ENCODE results near the gene RALB. TPM values are rescaled to one million over a fixed set of nuclear protein-coding genes. Genes with fewer than 3 reads are reported as not detected.

RALB gene
- total RNA-seq, 4 donors from 2014 or later: 41.5 to 59.1 (median 54.4) TPM

GRCh38 chr2:120265006-120265405, 12.4 kb downstream of the RALB start:
- no peaks in the 10 kb centered on the region for H3K36me3 ChIP-seq
- no peak for DNase-seq (ENCODE audit: extremely low spot score)
- no peak overlapping the region for H3K4me3 ChIP-seq
- no peaks in the 10 kb centered on the region for H3K27me3 ChIP-seq
- TF ChIP-seq POLR2A (IDR thresholded peaks at IDR 0.05; ENCODE audit: low read depth): no peak
- TF ChIP-seq EP300 (IDR thresholded peaks at IDR 0.05): no peak
- TF ChIP-seq POLR2AphosphoS5 (IDR thresholded peaks at IDR 0.05): no peak
- TF ChIP-seq CTCF (IDR thresholded peaks at IDR 0.05): no peak
- peaks cover 0 to 5% (median 0%) of the 10 kb centered on the region in 4 donors for H3K9me3 ChIP-seq
- peaks cover 6 to 26% (median 9%) of the 10 kb centered on the region in 4 donors for H3K4me1 ChIP-seq
- WGBS: 80% methylated on average over 12 of the region's 12 CpGs
- H3K27ac ChIP-seq (replicated peaks in 1 of 4): no peak overlapping the region
- intact Hi-C loops (cut with DNase I): no loop called here

GRCh38 chr2:120267348-120267747, 14.7 kb downstream of the RALB start:
- H3K4me1 ChIP-seq: peaks cover 0 to 13% (median 7%) of the 10 kb centered on the region in 4 donors
- H3K36me3 ChIP-seq: no peaks in the 10 kb centered on the region
- H3K27ac ChIP-seq (replicated peaks in 1 of 4): no peak overlapping the region
- H3K27me3 ChIP-seq: no peaks in the 10 kb centered on the region
- intact Hi-C loops (cut with DNase I): no loop called here
- WGBS: 92% methylated on average over 8 of the region's 8 CpGs
- H3K4me3 ChIP-seq: no peak overlapping the region
- no peak for DNase-seq (ENCODE audit: extremely low spot score)
- no peak for TF ChIP-seq EP300 (IDR thresholded peaks at IDR 0.05)
- TF ChIP-seq CTCF (IDR thresholded peaks at IDR 0.05): no peak
- TF ChIP-seq POLR2AphosphoS5 (IDR thresholded peaks at IDR 0.05): no peak
- no peak for TF ChIP-seq POLR2A (IDR thresholded peaks at IDR 0.05; ENCODE audit: low read depth)
- no peaks in the 10 kb centered on the region for H3K9me3 ChIP-seq

DNA sequence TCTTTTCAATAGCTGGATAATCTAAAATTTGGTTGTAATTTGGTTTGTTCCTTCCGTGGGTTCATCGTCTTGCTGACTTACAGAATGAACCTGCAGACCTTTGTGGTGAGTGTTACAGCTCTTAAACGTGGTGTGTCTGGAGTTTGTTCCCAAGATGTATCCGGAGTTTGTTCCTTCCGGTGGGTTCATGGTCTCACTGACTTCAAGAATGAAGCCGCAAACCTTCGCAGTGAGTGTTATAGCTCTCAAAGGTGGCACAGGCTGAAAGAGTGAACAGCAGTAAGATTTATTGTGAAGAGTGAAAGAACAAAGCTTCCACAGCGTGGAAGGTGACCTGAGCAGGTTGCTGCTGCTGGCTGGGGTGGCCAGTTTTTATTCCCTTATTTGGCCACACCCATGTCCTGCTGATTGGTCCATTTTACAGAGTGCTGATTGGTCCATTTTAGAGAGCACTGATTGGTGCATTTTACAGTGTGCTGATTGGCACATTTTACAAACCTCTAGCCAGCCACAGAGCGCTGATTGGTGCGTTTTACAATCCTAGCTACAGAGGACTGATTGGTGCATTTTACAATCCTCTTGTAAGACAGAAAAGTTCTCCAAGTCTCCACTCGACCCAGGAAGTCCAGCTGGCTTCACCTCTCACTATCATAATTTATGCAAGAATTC, 16.6 kb downstream of the RALB start:
- Histone ChIP-seq H3K4me1 (peaks cover 0 to 13% (median 4%) of the 10 kb centered on the region in 4 donors), H3K27me3 (no peaks in the 10 kb centered on the region), H3K36me3 (no peaks in the 10 kb centered on the region), H3K4me3 (no peak overlapping the region), H3K9me3 (no peaks in the 10 kb centered on the region), H3K27ac (replicated peaks in 1 of 4) (no peak overlapping the region)
- TF ChIP-seq POLR2AphosphoS5 (IDR thresholded peaks at IDR 0.05): no peak
- TF ChIP-seq POLR2A (IDR thresholded peaks at IDR 0.05; ENCODE audit: low read depth): no peak
- TF ChIP-seq EP300 (IDR thresholded peaks at IDR 0.05): no peak
- no peak for TF ChIP-seq CTCF (IDR thresholded peaks at IDR 0.05)
- intact Hi-C loops (cut with DNase I): no loop called here
- WGBS: 92% methylated on average over 11 of the region's 11 CpGs
- DNase-seq (ENCODE audit: extremely low spot score): no peak

- TF ChIP-seq CTCF (IDR thresholded peaks at IDR 0.05) (no peak), POLR2AphosphoS5 (IDR thresholded peaks at IDR 0.05) (no peak), EP300 (IDR thresholded peaks at IDR 0.05) (no peak), POLR2A (IDR thresholded peaks at IDR 0.05; ENCODE audit: low read depth) (no peak)
- H3K4me1 ChIP-seq: peaks cover 0 to 13% (median 5%) of the 10 kb centered on the region in 4 donors
- 67% methylated on average over 1 of the region's 1 CpG for WGBS
- no peak overlapping the region for H3K27ac ChIP-seq (replicated peaks in 1 of 4)
- no peaks in the 10 kb centered on the region for H3K36me3 ChIP-seq
- H3K9me3 ChIP-seq: no peaks in the 10 kb centered on the region
- intact Hi-C loops (cut with DNase I): no loop called here
- no peaks in the 10 kb centered on the region for H3K27me3 ChIP-seq
- no peak overlapping the region for H3K4me3 ChIP-seq
- no peak for DNase-seq (ENCODE audit: extremely low spot score)
Measured at GRCh38 chr2:120269816-120270215, 17.2 kb downstream of the RALB start.

Measured in esophagus muscularis mucosa (tissue), 4 donors.